IMR-90 (cell line): Measurements from ENCODE around the gene SEMA3G. TPM values are rescaled to one million over a fixed set of nuclear protein-coding genes. Genes with fewer than 3 reads are reported as not detected.

Experiments
- ATAC-seq: fragments of 200-7000 bp; cut with Tn5 transposase; 2 replicates; pipeline ENCODE4 v1.9.1; 2020; ENCODE audit warnings: low read depth, mild to moderate bottlenecking, moderate library complexity
- BruUV-seq: library from RNA; stranded (reverse); fragments of 400-500 nt; replicated peaks from 2 replicates; lab custom pipeline; 2021; lab: Mats Ljungman, UMichigan
- CTCF ChIA-PET: fragments of 300-600 bp; formaldehyde crosslinking; extraction: SDS; loops from one replicate; lab custom pipeline; 2021; ENCODE audit warnings: antibody characterized with exemption; lab: Yijun Ruan, JAX
- POLR2A ChIA-PET: fragments of 300-600 bp; sonication (Branson Sonifier 250); formaldehyde crosslinking; loops from one replicate; lab custom pipeline; 2022; ENCODE audit warnings: antibody characterized with exemption; ENCODE audit not compliant: unreplicated experiment; lab: Charles Lee
- DNase-seq: peaks from one replicate; pipeline ENCODE4 v3.0.0; 2013
- H2AFZ ChIP-seq: replicated peaks from 2 replicates; pipeline ENCODE3; 2013; ENCODE audit warnings: low read length, mild to moderate bottlenecking; ENCODE audit not compliant: poor library complexity
- H2AK5ac ChIP-seq: 2 replicates; pipeline ENCODE4 v1.6.1; 2013; ENCODE audit warnings: low read depth, low read length, inconsistent platforms
- H2AK9ac ChIP-seq: replicated peaks from 2 replicates; pipeline ENCODE3; 2013; ENCODE audit warnings: mild to moderate bottlenecking, low read depth, low read length, moderate library complexity; ENCODE audit not compliant: poor library complexity
- H2BK120ac ChIP-seq: 2 replicates; pipeline ENCODE4 v1.6.1; 2013; ENCODE audit warnings: low read depth, low read length, inconsistent platforms
- H2BK15ac ChIP-seq: 3 replicates; pipeline ENCODE4 v1.6.1; 2013; ENCODE audit warnings: low read depth, low read length, inconsistent platforms
- H2BK20ac ChIP-seq: 2 replicates; pipeline ENCODE4 v1.6.1; 2013; ENCODE audit warnings: low read depth, mild to moderate bottlenecking, inconsistent platforms, low read length, moderate library complexity
- H2BK5ac ChIP-seq: 2 replicates; pipeline ENCODE4 v1.6.1; 2013; ENCODE audit warnings: mild to moderate bottlenecking, low read depth, low read length, inconsistent platforms; ENCODE audit not compliant: poor library complexity, severe bottlenecking
- H3K14ac ChIP-seq: replicated peaks from 2 replicates; pipeline ENCODE4 v1.6.1; 2013; ENCODE audit warnings: low read depth, low read length, inconsistent platforms
- H3K18ac ChIP-seq: 2 replicates; pipeline ENCODE4 v1.6.1; 2013; ENCODE audit warnings: low read depth, low read length, control low read depth
- H3K23ac ChIP-seq: 2 replicates; pipeline ENCODE4 v1.6.1; 2013; ENCODE audit warnings: low read depth, low read length, inconsistent platforms
- H3K27ac ChIP-seq: 2 replicates; pipeline ENCODE4 v1.5.1; 2013; ENCODE audit warnings: mild to moderate bottlenecking, control low read depth, low read length; ENCODE audit not compliant: insufficient read depth
- H3K27me3 ChIP-seq: 2 replicates; pipeline ENCODE4 v1.6.1; 2013; ENCODE audit warnings: low read length; ENCODE audit not compliant: control insufficient read depth, insufficient read depth
- H3K36me3 ChIP-seq: 2 replicates; pipeline ENCODE4 v1.6.1; 2013; ENCODE audit warnings: low read length, mixed read lengths; ENCODE audit not compliant: control insufficient read depth, insufficient read depth
- H3K4ac ChIP-seq: 2 replicates; pipeline ENCODE4 v1.6.1; 2013; ENCODE audit warnings: low read depth, low read length, inconsistent platforms
- H3K4me1 ChIP-seq: 2 replicates; pipeline ENCODE4 v1.6.1; 2013; ENCODE audit warnings: low read length, mixed read lengths; ENCODE audit not compliant: control insufficient read depth, insufficient read depth
- H3K4me2 ChIP-seq: 2 replicates; pipeline ENCODE4 v1.6.1; 2013; ENCODE audit warnings: low read depth, mild to moderate bottlenecking, control low read depth, low read length, moderate library complexity
- H3K4me3 ChIP-seq: 2 replicates; pipeline ENCODE4 v1.5.1; 2013; ENCODE audit warnings: low read depth, mild to moderate bottlenecking, control low read depth, low read length, moderate library complexity; ENCODE audit not compliant: insufficient read depth
- H3K56ac ChIP-seq: 2 replicates; pipeline ENCODE4 v1.6.1; 2013; ENCODE audit warnings: low read length, inconsistent platforms; ENCODE audit not compliant: insufficient read depth; ENCODE audit errors: extremely low read depth
- H3K79me1 ChIP-seq, 2 experiments: 2 replicates each; pipeline ENCODE4 v1.6.1; 2013; ENCODE audit warnings: low read length in 2 of 2, inconsistent platforms in 1 of 2, low read depth in 1 of 2
- H3K9ac ChIP-seq: 2 replicates; pipeline ENCODE4 v1.6.1; 2013; ENCODE audit warnings: low read depth, low read length, control low read depth
- H3K9me1 ChIP-seq: 2 replicates; pipeline ENCODE4 v1.6.1; 2013; ENCODE audit warnings: low read length, inconsistent platforms; ENCODE audit not compliant: insufficient read depth
- H3K9me3 ChIP-seq: 2 replicates; pipeline ENCODE4 v1.6.1; 2013; ENCODE audit warnings: low read length; ENCODE audit not compliant: control insufficient read depth, insufficient read depth
- H4K20me1 ChIP-seq: 2 replicates; pipeline ENCODE4 v1.6.1; 2013; ENCODE audit warnings: low read length, inconsistent platforms; ENCODE audit not compliant: insufficient read depth
- H4K5ac ChIP-seq: 2 replicates; pipeline ENCODE4 v1.6.1; 2013; ENCODE audit warnings: mild to moderate bottlenecking, low read depth, low read length, control low read depth
- H4K8ac ChIP-seq, 2 experiments: 2 replicates each; pipeline ENCODE4 v1.6.1; 2013; ENCODE audit warnings: low read depth in 2 of 2, low read length in 2 of 2, control low read depth in 1 of 2, inconsistent platforms in 1 of 2
- H4K91ac ChIP-seq: 2 replicates; pipeline ENCODE4 v1.6.1; 2013; ENCODE audit warnings: low read depth, low read length, inconsistent platforms; ENCODE audit not compliant: insufficient read depth
- BHLHE40 ChIP-seq: fragments of 150-350 bp; IDR thresholded peaks from 2 replicates; pipeline ENCODE4 v1.6.1; 2016; ENCODE audit warnings: mild to moderate bottlenecking, low read depth, low read length
- CEBPB ChIP-seq: IDR thresholded peaks from 2 replicates; pipeline ENCODE4 v1.6.1; 2012; ENCODE audit warnings: low read depth, low read length, improper control_type of control experiment
- CHD1 ChIP-seq: IDR thresholded peaks from 2 replicates; pipeline ENCODE4 v1.6.1; 2012; ENCODE audit warnings: low read depth, low read length, improper control_type of control experiment
- MAFK ChIP-seq: IDR thresholded peaks from 2 replicates; pipeline ENCODE4 v1.6.1; 2012; ENCODE audit warnings: low read depth, low read length, improper control_type of control experiment
- MAZ ChIP-seq: IDR thresholded peaks from 2 replicates; pipeline ENCODE4 v1.6.1; 2012; ENCODE audit warnings: low read depth, mild to moderate bottlenecking, low read length, improper control_type of control experiment, moderate library complexity, borderline replicate concordance
- MXI1 ChIP-seq: IDR thresholded peaks from 2 replicates; pipeline ENCODE4 v1.6.1; 2012; ENCODE audit warnings: low read depth, mild to moderate bottlenecking, low read length, moderate library complexity, borderline replicate concordance
- NFE2L2 ChIP-seq: fragments of 150-350 bp; IDR thresholded peaks from 2 replicates; pipeline ENCODE4 v1.6.1; 2016; ENCODE audit warnings: low read depth, mild to moderate bottlenecking, low read length
- RAD21 ChIP-seq: IDR thresholded peaks from 2 replicates; pipeline ENCODE4 v1.6.1; 2012; ENCODE audit warnings: low read length, improper control_type of control experiment
- RCOR1 ChIP-seq: IDR thresholded peaks from 2 replicates; pipeline ENCODE4 v1.6.1; 2012; ENCODE audit warnings: mild to moderate bottlenecking, low read length, improper control_type of control experiment; ENCODE audit not compliant: insufficient replicate concordance
- WGBS, 2 experiments: methylation state at CpG; one replicate each; pipeline versions ENCODE4 v1.1.5 to v1.1.7; 2013; ENCODE audit warnings: missing lambda C conversion rate in 2 of 2; ENCODE audit not compliant: insufficient read length in 1 of 2; ENCODE audit errors: extremely low coverage in 2 of 2; 5-methylcytosine and 5-hydroxymethylcytosine counted together
- dilution Hi-C: fragments of 300-500 bp; cut with HindIII; formaldehyde crosslinking; loops from one replicate; pipeline ENCODE4 v1.14.3; 2018; ENCODE audit warnings: low sequenced_read_pairs; ENCODE audit not compliant: unreplicated experiment
- in situ Hi-C: fragments of 300-500 bp; cut with MboI; formaldehyde crosslinking; loops from 3 replicates; pipeline ENCODE4 v1.14.3; 2019; ENCODE audit warnings: low sequenced_read_pairs, inconsistent platforms, mixed read lengths
- intact Hi-C: fragments of 100-400 bp; cut with micrococcal nuclease; formaldehyde crosslinking; loops from 2 replicates; pipeline ENCODE4 v1.10.0; 2022
- polyA plus RNA-seq, 3 experiments: library from polyadenylated mRNA; depleted of rRNA; stranded (reverse); fragments of >200 nt; gene quantifications; 2 replicates each; pipeline ENCODE4 v1.2.3, GENCODE V29; 2012; ENCODE audit warnings: low replicate concordance in 1 of 3
- total RNA-seq: library from RNA; depleted of rRNA; stranded (reverse); fragments of >200 nt; gene quantifications from 2 replicates; pipeline ENCODE4 v1.2.3, GENCODE V29; 2012
- TF ChIP-seq, protein P1 (sequence below): conservative IDR thresholded peaks from 2 replicates; pipeline ENCODE4 v1.5.1; 2012; ENCODE audit warnings: mild to moderate bottlenecking, low read depth, low read length, improper control_type of control experiment
- TF ChIP-seq, protein P2 (sequence below): fragments of 150-350 bp; IDR thresholded peaks from 2 replicates; pipeline ENCODE4 v1.6.1; 2017; ENCODE audit warnings: mild to moderate bottlenecking, antibody characterized with exemption, low read length, low read depth

SEMA3G gene
- total and polyA plus RNA-seq, 2 of the 4 experiments (the other 2 are of a cell fraction) = 0.07 TPM; not detected in 1

DNA sequence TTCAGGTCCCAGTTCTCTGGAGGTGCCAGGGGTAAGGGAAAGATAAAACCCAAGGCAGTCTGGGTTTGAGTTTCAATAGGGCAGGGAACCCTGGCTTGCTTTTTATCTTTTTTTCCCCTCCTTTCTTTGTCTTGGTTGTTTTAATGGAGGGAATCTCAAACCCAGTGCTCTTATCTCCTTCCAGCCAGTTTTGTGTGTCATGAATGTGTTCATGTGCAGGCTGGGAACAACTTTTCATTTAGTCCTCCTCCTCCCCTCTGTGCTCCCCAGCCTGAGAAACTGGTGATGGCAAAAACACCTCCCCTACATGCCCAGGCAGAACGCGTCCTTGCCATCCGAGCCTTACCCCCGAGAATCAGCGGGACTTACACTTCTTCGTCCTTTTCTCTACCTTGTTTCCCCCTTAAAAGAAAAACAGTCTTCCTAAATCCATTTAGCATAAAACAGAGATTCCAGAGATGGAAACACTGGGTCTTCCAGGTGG, 10.9 kb downstream of the SEMA3G start:
- Histone ChIP-seq H2AK9ac (no peak overlapping the region), H3K18ac (no peak overlapping the region), H3K79me1 (no peaks in the 10 kb centered on the region), H4K20me1 (no peaks in the 10 kb centered on the region), H4K8ac (no peak overlapping the region), H3K4ac (no peak overlapping the region), H2AFZ (no peak overlapping the region), H2BK120ac (no peak overlapping the region), H3K56ac (no peak overlapping the region), H2BK5ac (no peak overlapping the region), H3K23ac (no peak overlapping the region), H2BK15ac (no peak overlapping the region), H3K14ac (no peak overlapping the region), H3K4me2 (no peak overlapping the region), H2BK20ac (no peak overlapping the region), H3K27ac (no peak overlapping the region), H3K9me1 (no peaks in the 10 kb centered on the region), H4K91ac (no peak overlapping the region), H3K4me3 (no peak overlapping the region), H2AK5ac (no peak overlapping the region), H3K4me1 (peaks cover 10% of the 10 kb centered on the region; the same call in 1 of the 2 replicates), H3K36me3 (no peaks in the 10 kb centered on the region), H4K5ac (no peak overlapping the region), H3K27me3 (peaks cover 22% of the 10 kb centered on the region), H3K9me3 (no peaks in the 10 kb centered on the region), H3K9ac (no peak overlapping the region)
- dilution Hi-C loops (no loop called here), in situ Hi-C loops (no loop called here), intact Hi-C loops (no loop called here)
- TF ChIP-seq RCOR1 (no peak), NFE2L2 (no peak), CHD1 (no peak), CEBPB (no peak), BHLHE40 (no peak), MAZ (no peak), MXI1 (no peak), RAD21 (no peak), MAFK (no peak)
- TF ChIP-seq, protein P1, sequence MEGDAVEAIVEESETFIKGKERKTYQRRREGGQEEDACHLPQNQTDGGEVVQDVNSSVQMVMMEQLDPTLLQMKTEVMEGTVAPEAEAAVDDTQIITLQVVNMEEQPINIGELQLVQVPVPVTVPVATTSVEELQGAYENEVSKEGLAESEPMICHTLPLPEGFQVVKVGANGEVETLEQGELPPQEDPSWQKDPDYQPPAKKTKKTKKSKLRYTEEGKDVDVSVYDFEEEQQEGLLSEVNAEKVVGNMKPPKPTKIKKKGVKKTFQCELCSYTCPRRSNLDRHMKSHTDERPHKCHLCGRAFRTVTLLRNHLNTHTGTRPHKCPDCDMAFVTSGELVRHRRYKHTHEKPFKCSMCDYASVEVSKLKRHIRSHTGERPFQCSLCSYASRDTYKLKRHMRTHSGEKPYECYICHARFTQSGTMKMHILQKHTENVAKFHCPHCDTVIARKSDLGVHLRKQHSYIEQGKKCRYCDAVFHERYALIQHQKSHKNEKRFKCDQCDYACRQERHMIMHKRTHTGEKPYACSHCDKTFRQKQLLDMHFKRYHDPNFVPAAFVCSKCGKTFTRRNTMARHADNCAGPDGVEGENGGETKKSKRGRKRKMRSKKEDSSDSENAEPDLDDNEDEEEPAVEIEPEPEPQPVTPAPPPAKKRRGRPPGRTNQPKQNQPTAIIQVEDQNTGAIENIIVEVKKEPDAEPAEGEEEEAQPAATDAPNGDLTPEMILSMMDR = no peak
- TF ChIP-seq, protein P2, sequence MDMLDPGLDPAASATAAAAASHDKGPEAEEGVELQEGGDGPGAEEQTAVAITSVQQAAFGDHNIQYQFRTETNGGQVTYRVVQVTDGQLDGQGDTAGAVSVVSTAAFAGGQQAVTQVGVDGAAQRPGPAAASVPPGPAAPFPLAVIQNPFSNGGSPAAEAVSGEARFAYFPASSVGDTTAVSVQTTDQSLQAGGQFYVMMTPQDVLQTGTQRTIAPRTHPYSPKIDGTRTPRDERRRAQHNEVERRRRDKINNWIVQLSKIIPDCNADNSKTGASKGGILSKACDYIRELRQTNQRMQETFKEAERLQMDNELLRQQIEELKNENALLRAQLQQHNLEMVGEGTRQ = no peak
- no TSS peak for BruUV-seq
- ATAC-seq = no peak
- no peak for DNase-seq
- POLR2A ChIA-PET = no interaction called here
- WGBS, 2 experiments = 89% methylated on average over 6 of the region's 6 CpGs; no CpG with 5 or more reads in 1 of the 2 experiments
- CTCF ChIA-PET = no interaction called here
